Vagina (tissue), 2 donors: ENCODE results near the gene SPPL2C.

Source experiments
- POLR2A ChIP-seq, 2 donors: fragments of 450-650 bp; IDR thresholded peaks; one replicate each; pipeline ENCODE4 v1.6.1; 2017; ENCODE audit warnings: antibody characterized with exemption in 2 of 2, mild to moderate bottlenecking in 2 of 2, moderate library complexity in 2 of 2
- TF ChIP-seq, protein P1 (sequence below), 3 experiments: fragments of 450-650 bp in 2 of 3; fragments of 200-600 bp in 1 of 3; sonication (generic) in 1 of 3; IDR thresholded peaks; one replicate each; pipeline ENCODE4 v1.5.1; 2017 to 2019; ENCODE audit warnings: antibody characterized with exemption in 3 of 3, mild to moderate bottlenecking in 2 of 3, moderate library complexity in 2 of 3

DNA sequence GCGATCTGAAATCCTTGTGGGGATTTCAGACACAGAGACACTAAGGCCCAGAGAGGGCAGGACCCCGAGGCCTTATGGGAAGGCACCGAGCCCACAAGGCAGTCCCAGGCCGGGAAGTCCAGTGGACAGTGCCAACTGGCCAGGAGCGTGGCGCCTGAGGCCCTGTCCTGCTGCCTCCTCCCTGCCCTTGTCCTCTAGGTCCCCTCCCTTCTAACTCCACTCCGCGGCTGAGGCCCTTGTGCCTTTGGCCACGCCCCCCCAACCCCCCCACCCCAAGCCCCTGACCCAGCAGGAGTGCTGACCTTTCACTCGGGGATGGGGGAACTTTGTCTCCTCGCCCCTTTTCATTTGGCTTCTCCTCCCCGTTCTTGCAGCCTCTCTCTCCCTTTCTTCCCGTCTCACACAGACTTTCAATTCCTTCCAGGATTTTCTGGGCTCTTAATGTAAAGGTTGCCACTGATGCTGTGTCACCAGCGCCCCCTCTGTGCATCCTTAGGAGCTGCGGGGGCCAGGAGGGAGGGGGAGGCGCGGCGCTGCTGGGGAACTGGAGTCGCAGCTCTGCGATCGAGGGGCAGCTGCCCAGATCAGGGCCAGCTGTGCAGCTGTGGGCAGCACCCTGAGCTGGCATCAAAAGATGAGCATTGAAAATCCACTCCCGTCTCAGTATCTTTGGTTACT is 31.5 kb upstream of the SPPL2C start:
- TF ChIP-seq, protein P1, sequence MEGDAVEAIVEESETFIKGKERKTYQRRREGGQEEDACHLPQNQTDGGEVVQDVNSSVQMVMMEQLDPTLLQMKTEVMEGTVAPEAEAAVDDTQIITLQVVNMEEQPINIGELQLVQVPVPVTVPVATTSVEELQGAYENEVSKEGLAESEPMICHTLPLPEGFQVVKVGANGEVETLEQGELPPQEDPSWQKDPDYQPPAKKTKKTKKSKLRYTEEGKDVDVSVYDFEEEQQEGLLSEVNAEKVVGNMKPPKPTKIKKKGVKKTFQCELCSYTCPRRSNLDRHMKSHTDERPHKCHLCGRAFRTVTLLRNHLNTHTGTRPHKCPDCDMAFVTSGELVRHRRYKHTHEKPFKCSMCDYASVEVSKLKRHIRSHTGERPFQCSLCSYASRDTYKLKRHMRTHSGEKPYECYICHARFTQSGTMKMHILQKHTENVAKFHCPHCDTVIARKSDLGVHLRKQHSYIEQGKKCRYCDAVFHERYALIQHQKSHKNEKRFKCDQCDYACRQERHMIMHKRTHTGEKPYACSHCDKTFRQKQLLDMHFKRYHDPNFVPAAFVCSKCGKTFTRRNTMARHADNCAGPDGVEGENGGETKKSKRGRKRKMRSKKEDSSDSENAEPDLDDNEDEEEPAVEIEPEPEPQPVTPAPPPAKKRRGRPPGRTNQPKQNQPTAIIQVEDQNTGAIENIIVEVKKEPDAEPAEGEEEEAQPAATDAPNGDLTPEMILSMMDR (IDR thresholded peaks at IDR 0.05) = no peak
- TF ChIP-seq POLR2A (IDR thresholded peaks at IDR 0.05) = no peak
